Left ventricle myocardium superior (tissue), 1 donor: ENCODE data around the gene ADCY10. TPM values are rescaled to one million over a fixed set of nuclear protein-coding genes. Genes with fewer than 3 reads are reported as not detected.
"Not testable (repeated sequence)": the region's sequence is repeated elsewhere in the genome, so short reads cannot be mapped to it uniquely, and the experiment has no call there.

Experiments
- ATAC-seq: fragments of 200-7000 bp; cut with Tn5 transposase; one replicate; pipeline ENCODE4 v1.9.1; 2020; ENCODE audit warnings: mild to moderate bottlenecking, moderate library complexity
- DNase-seq: peaks from one replicate; pipeline ENCODE4 v3.0.0-alpha.2; 2020
- intact Hi-C: fragments of 100-400 bp; cut with micrococcal nuclease; formaldehyde crosslinking; loops from one replicate; pipeline ENCODE4 v1.11.0; 2022
- total RNA-seq: library from RNA; stranded (reverse); fragmentation: NEBNext Ultra II Directional; extraction: Animal tissue kit (Norgen Biotek cat#: 25700); gene quantifications from one replicate; pipeline ENCODE4 v1.2.1, GENCODE V29; 2021
- donor health status: DM: no; HTN: yes; CAD: no; lungs with severe emphysema.

Gene ADCY10
- total RNA-seq, 1 donor from 2014 or later: 0.47 TPM

- DNase-seq (no peak), ATAC-seq (no peak)
- intact Hi-C loops: no loop called here
These were observed 50.0 kb downstream of the ADCY10 start for GRCh38 chr1:167863921-167864279.

DNA sequence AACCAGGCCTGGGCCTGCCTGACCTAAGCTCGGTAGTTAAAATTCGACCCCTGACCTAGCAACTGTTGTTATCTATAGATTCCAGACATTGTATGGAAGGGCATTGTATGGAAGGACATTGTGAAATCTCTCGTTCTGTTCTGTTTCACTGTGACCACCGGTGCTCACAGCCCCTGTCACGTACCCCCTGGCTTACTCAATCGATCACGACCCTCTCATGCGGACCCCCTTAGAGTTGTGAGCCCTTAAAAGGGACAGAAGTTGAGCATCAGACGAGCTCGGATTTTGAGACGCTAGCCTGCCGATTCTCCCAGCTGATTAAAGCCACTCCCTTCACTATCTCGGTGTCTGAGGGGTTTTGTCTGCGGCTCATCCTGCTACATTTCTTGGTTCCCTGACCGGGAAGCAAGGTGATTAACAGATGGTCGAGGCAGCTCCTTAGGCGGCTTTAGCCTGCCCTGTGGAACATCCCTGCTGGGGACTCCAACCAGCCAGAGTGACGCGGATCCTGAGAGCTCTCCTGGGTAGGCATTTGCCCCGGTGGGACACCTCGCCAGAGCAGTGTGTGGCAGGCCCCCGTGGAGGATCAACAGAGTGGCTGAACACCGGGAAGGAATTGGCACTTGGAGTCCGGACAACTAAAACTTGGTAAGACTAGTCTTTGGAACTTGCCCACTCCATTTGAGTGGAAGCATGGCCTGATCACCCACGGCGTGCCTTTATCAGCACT lies 50.6 kb downstream of the ADCY10 start:
- ATAC-seq, DNase-seq, intact Hi-C loops: not testable (repeated sequence)

DNA sequence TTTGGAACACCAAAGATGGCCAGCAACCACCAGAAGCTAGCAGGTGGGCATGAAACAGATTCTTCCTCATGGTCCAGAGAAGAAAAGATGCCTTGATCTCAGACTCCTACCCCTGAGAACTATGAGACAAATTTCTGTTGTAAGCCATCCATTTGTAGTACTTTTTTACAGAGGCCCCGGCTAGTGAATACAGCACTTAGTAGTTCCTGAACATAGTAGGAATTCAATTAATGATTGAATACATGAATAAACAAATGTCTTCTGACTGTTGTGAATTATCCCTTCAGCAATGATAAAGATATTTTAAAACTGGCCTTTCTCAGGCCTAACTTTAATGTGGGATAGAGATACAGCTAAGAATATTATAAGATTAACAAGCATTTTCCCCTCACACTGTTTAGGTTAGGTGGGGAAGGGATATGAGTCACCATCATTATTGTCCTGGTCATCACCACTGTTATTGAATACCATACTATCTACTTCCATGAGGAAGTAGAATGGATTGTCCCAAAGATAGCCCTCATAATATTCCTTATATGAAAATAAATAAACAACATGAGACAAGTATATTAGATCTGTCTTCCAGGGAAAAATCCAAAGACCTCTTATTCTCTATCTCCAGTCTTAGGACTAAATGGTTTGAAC lies 51.4 kb downstream of the ADCY10 start:
- DNase-seq (no peak), ATAC-seq (no peak)
- intact Hi-C loops: no loop called here

GRCh38 chr1:167861664-167862381 lies 52.1 kb downstream of the ADCY10 start:
- ATAC-seq (no peak), DNase-seq (no peak)
- intact Hi-C loops: no loop called here

DNA sequence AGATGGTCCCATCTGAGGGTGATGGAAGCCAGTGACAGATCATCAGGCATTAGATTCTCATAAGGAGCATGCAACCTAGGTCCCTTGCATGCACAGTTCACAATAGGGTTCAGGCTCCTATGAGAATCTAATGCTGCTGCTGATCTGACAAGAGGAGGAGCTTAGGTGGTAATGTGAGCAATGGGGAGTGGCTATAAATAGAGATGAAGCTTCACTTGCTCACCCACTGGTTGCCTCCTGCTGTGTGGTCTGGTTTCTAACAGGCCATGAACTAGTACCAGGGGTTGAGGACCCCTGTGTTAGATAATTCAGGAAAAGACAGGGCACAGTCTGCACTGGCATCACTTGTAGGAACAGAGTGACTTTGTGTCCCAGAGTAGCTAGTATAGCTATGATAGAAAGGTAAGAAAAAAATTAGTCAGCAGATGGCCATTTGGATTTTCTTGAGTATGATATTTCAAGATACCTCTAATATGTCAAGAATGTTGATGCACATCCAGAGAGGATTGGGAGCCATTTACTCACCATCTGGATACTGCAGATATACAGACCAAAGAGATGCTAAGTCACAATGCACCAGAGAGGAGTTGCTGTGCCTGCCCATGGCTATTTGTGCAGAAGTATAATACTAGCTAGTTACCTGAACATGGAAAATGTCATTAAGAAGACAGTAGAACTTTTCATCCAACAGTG lies 53.6 kb downstream of the ADCY10 start:
- ATAC-seq (no peak), DNase-seq (no peak)
- intact Hi-C loops: no loop called here

DNA sequence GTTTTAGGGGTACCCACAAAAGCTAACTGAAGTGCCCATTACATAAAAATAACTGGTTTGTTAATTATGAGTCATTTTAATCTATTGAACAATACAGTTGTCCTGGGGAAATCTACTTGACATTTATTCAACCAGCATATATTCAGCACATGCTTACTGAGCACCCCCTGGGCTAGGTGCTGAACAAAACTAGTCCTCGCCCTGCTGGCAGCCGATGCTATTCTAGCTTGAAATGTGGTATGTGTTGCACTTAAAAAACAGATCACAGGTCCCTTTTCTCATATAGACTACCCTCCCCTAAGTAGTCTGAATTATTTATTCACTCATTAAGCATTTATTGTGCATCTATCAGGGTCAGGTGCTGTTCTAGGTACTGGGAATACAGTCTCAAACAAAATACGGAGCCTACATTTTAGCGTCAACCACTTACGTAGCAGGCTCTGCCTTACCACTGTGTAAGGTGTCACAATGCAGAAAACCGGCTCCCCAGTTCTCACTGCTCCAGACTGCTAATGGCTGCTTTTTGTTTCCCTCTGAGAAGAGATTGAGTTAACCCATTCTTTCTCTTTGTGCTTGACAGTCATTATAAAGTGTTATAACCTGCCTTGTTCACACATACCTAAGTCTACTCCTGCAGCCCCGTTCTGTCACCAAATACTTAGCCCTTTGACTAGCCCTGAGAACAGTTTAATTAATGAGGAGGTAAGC lies 57.1 kb downstream of the ADCY10 start:
- DNase-seq (no peak), ATAC-seq (no peak)
- intact Hi-C loops: no loop called here

DNA sequence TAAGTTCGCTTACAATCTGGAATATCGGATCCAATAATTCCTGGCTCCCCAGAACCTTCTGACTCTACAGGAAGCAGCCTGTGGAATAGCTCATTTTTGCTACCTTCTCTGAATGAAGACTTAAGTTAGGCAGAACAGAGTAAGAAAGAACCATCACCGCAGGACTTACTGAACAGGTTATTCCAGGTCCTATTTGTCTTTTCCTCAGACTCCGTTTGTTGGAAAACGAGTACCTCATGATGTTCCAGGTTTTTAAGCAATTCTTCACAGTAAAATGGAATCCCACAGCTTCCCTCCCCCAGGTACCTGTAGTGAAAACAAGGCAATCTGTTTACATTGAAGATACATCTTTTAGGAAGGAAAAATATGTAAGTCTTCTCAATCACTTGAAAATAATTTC lies 59.8 kb downstream of the ADCY10 start:
- intact Hi-C loops: no loop called here
- ATAC-seq: no peak

DNA sequence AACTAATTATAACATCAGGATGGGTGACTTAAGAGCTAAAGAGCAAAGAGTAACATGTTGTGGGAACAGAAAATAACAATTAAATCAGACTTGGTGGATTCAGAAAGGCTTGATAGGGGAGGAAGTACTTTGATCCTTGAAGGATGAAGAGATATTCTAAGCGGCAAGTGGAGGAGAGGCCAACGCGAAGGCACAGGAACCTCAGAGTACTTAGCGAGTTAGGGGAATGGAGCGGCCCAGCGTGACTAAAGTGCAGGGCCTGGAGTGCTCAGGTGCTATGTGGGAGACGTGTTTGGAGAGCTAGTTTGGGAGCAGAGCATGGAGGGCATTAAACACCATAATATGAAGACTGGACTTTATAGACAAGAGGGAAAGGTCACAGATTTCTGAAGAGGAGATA lies 64.3 kb downstream of the ADCY10 start:
- no peak for DNase-seq
- intact Hi-C loops: no loop called here
- ATAC-seq: no peak

More for the DNA sequence above, 59.8 kb downstream of the ADCY10 start:
- no peak for DNase-seq

DNA sequence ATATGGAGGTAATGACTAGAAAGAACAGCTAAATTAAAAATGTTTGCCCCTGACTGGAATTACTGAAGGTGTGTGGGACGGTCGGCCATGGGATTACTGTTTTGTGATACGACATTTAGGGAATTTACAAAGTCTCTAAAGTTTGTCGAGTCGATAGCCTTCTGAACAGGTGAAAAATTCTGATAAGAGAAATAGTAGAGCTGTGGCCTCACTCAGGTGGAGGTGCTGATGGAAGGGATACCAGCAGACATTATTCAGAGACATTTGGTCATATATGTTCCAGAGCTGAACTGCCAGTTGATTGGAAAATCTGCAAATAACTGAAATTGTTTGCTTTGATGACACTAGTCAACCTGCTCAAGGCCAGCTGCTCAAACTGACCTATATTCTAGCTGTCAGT lies 71.1 kb downstream of the ADCY10 start:
- intact Hi-C loops: no loop called here
- DNase-seq: no peak
- no peak for ATAC-seq

GRCh38 chr1:167841530-167841929 lies 72.4 kb downstream of the ADCY10 start:
- intact Hi-C loops: no loop called here

DNA sequence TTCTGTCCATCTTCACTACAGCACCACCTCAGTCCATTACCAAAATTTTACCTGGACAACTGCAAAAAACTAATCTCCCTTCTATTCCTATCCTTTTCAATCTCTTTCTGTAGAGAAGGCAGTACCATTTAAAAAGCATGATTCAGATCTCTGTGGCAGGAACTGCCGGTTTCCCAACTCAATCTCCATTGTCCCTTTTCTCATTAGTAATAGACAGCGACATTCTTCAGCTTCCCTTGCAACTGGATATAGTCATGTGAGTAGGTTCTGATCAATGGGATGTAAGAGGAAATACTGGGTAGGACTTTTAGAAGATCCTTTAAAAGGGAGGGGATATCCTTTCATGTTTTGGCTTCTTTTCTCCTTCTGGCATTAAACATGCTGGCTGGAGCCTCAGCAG lies 74.9 kb downstream of the ADCY10 start:
- intact Hi-C loops: no loop called here
- no peak for DNase-seq
- no peak for ATAC-seq

More at GRCh38 chr1:167841530-167841929, 72.4 kb downstream of the ADCY10 start:
- DNase-seq (no peak), ATAC-seq (no peak)

DNA sequence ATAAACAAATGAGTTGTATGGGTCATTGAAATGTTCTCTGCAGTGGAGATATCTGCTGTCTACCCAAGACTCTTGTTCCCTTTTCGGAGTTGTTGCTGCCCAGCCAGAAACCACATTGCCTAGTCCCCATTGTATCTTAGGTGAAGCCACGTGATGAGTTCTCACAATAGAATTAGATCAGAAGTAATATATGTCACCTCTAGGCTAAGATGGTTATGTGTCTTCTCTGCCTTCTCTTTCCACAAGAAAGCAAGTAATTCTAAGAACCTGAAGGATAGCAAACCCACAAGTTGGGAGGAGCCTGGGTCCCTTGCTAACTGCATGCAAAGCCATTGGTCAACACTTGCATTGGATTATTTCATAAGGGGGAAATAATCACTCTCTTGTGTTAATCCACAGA lies 76.6 kb downstream of the ADCY10 start:
- no peak for ATAC-seq
- intact Hi-C loops: no loop called here
- no peak for DNase-seq

GRCh38 chr1:167836197-167836596 lies 77.7 kb downstream of the ADCY10 start:
- DNase-seq (no peak), ATAC-seq (no peak)
- intact Hi-C loops: no loop called here

DNA sequence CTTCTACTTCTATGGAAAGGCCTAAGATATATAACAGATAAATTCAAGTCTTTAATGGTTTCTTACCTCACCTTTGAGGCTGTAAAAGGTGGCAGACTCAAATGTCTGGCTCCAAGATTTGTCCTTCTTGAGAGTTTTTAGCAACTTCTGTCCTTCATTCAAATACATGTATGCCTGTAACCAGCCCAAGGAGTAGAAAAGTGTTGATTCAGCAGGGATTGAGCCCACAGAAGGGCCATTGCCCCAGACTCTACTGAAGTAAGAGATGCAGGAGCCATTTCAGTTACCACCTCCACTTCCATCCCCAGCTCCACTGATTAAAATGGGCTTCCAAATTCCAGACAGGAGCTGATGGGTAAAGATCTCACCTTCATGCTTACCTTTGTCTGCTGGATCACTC lies 80.0 kb downstream of the ADCY10 start:
- intact Hi-C loops: no loop called here
- DNase-seq: no peak

GRCh38 chr1:167832693-167833092 lies 81.2 kb downstream of the ADCY10 start:
- intact Hi-C loops: no loop called here
- DNase-seq: no peak
- ATAC-seq: no peak

More for the DNA sequence above, 80.0 kb downstream of the ADCY10 start:
- no peak for ATAC-seq

- intact Hi-C loops, DNase-seq, ATAC-seq: not testable (repeated sequence)
These were observed 83.3 kb downstream of the ADCY10 start for GRCh38 chr1:167830668-167831067.

DNA sequence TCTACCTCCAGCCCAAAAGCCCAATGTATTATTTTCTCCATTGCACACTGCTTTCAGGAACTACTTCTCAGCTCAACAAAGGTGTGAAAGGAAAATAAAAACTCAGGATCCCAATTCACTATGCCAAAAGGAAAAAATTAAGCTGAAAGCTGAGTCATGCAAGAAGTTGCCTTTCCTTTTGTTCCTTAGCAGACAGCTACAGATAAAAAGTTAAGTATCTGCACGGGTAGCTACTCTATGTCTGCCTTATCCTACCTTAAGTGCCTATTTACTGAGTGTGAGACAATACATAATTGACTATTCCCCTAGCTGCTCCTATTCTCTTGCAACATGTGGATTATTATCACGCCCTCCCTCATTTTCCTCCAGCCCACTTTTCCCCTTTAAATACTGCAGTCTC lies 84.1 kb downstream of the ADCY10 start:
- no peak for DNase-seq
- intact Hi-C loops: no loop called here
- no peak for ATAC-seq

GRCh38 chr1:167826127-167826526 lies 87.8 kb downstream of the ADCY10 start:
- DNase-seq (no peak), ATAC-seq (no peak)
- intact Hi-C loops: no loop called here

DNA sequence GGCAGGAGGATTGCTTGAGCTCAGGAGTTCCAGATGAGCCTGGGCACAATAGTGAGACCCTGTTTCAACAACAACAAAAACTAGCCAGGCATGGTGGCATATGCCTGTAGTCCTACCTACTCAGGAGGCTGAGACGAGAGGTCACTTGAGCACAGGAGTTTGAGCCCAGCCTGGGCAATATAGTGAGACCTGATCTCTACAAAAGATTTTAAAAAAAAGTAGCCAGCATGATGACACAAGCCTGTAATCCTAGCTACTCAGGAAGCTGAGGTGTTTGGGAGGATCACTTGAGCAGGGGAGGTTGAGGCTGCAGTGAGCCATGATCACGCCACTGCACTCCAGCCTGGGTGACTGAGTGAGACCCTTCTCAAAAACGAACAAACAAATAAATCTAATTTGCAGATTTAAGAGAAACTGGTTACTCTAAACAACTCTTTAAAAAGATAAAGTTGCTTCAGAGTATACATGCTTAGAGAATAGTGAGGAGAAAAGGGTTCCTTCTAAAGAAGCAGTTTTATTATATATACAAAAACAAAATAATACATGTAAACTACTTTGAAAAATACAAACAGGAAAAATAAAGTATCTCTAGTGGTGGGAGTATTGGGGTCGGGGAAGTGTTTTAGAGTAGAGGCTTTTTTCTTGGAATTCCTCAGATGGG lies 88.4 kb downstream of the ADCY10 start:
- no peak for DNase-seq
- intact Hi-C loops: no loop called here
- ATAC-seq: no peak
